GM12891 (cell line): Measurements from ENCODE around the gene PCCA.

ENCODE experiments used
- PAX5 ChIP-seq: IDR thresholded peaks from 2 replicates; pipeline ENCODE4 v1.6.1; 2011; ENCODE audit warnings: low read length, moderate library complexity, mild to moderate bottlenecking; ENCODE audit not compliant: insufficient read depth, severe bottlenecking
- POLR2A ChIP-seq: IDR thresholded peaks from 2 replicates; pipeline ENCODE4 v1.6.1; 2011; ENCODE audit warnings: low read depth, low read length, control low read depth
- POLR2AphosphoS5 ChIP-seq: IDR thresholded peaks from 2 replicates; pipeline ENCODE4 v1.6.1; 2011; ENCODE audit warnings: low read depth, low read length, control low read depth
- TAF1 ChIP-seq: IDR thresholded peaks from 2 replicates; pipeline ENCODE4 v1.6.1; 2011; ENCODE audit warnings: low read depth, low read length, control low read depth

DNA sequence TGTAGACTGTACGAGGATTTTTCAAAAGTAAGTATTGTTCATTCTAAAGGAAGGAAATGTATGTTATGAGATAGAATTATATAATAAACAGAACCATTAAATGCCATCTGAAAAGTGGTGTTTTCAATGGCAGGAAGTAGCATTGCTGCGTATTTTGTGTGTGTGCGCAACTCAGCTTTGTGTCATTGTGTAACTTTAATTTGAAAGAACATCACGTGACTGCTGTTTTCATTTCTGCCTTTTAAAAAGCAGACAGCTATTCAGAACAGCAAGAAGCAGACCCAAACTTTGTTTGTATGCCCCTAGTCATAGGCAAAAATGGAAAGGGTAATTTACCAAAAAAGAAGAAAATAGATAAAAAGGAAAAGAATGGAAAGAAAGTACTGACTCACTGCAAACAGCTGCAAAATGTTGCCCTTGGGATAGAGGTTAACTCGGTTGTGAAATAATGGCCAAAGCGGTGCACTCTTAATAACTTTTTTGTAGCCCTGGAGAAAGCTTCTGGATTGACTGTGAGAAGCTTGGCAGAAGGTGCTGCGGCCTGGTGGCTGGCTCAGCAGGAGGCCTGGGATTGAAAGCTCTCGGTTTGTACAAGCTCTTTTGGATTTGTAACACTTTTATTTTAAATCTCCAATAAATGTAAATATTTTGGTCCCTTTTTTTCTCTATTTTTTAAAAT is 402.4 kb downstream of the PCCA start:
- TF ChIP-seq POLR2AphosphoS5: no peak
- TF ChIP-seq POLR2A: no peak
- TF ChIP-seq TAF1: no peak
- TF ChIP-seq PAX5: no peak
